CD8-positive, alpha-beta memory T cell (primary cell): ENCODE measurements around the gene COG7. TPM values are rescaled to one million over a fixed set of nuclear protein-coding genes. Genes with fewer than 3 reads are reported as not detected.

ENCODE experiments used
- CTCF ChIA-PET: fragments of 350-600 bp; sonication (Branson Sonifier 250); formaldehyde crosslinking; loops from one replicate; lab custom pipeline; 2021; ENCODE audit warnings: antibody characterized with exemption; lab: Charles Lee
- POLR2A ChIA-PET: fragments of 350-600 bp; sonication (Branson Sonifier 250); formaldehyde crosslinking; loops from one replicate; lab custom pipeline; 2021; ENCODE audit warnings: antibody characterized with exemption; lab: Charles Lee
- DNase-seq, 5 donors: peaks; one replicate each; pipeline versions ENCODE4 v3.0.0 to v3.0.0-alpha.2; 2020 to 2022; ENCODE audit warnings: mixed read lengths in 1 of 5
- H3K27ac ChIP-seq: one replicate; pipeline ENCODE4 v1.7.0; 2013; ENCODE audit warnings: low read depth, mild to moderate bottlenecking, low read length, moderate library complexity
- H3K27me3 ChIP-seq: 2 replicates; pipeline ENCODE4 v1.7.0; 2013; ENCODE audit warnings: low read length, mild to moderate bottlenecking; ENCODE audit not compliant: insufficient read depth, poor library complexity, severe bottlenecking
- H3K36me3 ChIP-seq: 2 replicates; pipeline ENCODE4 v1.7.0; 2013; ENCODE audit warnings: mild to moderate bottlenecking, low read length, moderate library complexity; ENCODE audit not compliant: insufficient read depth
- H3K4me1 ChIP-seq: 2 replicates; pipeline ENCODE4 v1.7.0; 2013; ENCODE audit warnings: mild to moderate bottlenecking, low read length, moderate library complexity; ENCODE audit not compliant: insufficient read depth
- H3K4me3 ChIP-seq: 2 replicates; pipeline ENCODE4 v1.7.0; 2013; ENCODE audit warnings: mild to moderate bottlenecking, low read length
- H3K9me3 ChIP-seq: 2 replicates; pipeline ENCODE4 v1.7.0; 2013; ENCODE audit warnings: mild to moderate bottlenecking, low read length
- H3K27ac Mint-ChIP-seq, 8 donors: one replicate each; pipeline ENCODE4 v1.8.0; 2020 to 2021; ENCODE audit warnings: mixed read lengths in 8 of 8, mild to moderate bottlenecking in 6 of 8, inconsistent platforms in 3 of 8, moderate library complexity in 3 of 8
- H3K27me3 Mint-ChIP-seq, 2 donors: one replicate each; pipeline ENCODE4 v1.8.0; 2020 to 2021; ENCODE audit warnings: mixed read lengths in 2 of 2, mild to moderate bottlenecking in 1 of 2, moderate library complexity in 1 of 2
- H3K36me3 Mint-ChIP-seq, 3 donors: one replicate each; pipeline ENCODE4 v1.8.0; 2020 to 2021; ENCODE audit warnings: mixed read lengths in 3 of 3, inconsistent platforms in 1 of 3, mild to moderate bottlenecking in 1 of 3
- H3K4me1 Mint-ChIP-seq, 3 donors: one replicate each; pipeline ENCODE4 v1.8.0; 2020 to 2021; ENCODE audit warnings: mixed read lengths in 3 of 3, inconsistent platforms in 1 of 3, mild to moderate bottlenecking in 1 of 3
- H3K4me3 Mint-ChIP-seq, 7 donors: one replicate each; pipeline ENCODE4 v1.8.0; 2020 to 2021; ENCODE audit warnings: mixed read lengths in 7 of 7, mild to moderate bottlenecking in 6 of 7, moderate library complexity in 4 of 7, inconsistent platforms in 2 of 7
- H3K9me3 Mint-ChIP-seq, 5 donors: one replicate each; pipeline ENCODE4 v1.8.0; 2020 to 2022; ENCODE audit warnings: mixed read lengths in 5 of 5, mild to moderate bottlenecking in 3 of 5, moderate library complexity in 2 of 5, inconsistent platforms in 1 of 5
- polyA plus RNA-seq: library from polyadenylated mRNA; unstranded; fragments of 300-500 nt; fragmentation: Illumina TruSeq; gene quantifications from one replicate; pipeline ENCODE4 v1.2.3, GENCODE V29; 2021
- total RNA-seq, 2 experiments: library from RNA; stranded (reverse); gene quantifications; one replicate each; pipeline ENCODE4 v1.2.3, GENCODE V29; 2021

The COG7 gene
- total and polyA plus RNA-seq, 3 experiments from 2014 or later: 13.9 to 17.9 (median 15.8) TPM

- no peak overlapping the region for H3K27ac ChIP-seq
Observed at GRCh38 chr16:23497543-23497868, 44.5 kb upstream of the COG7 start.

GRCh38 chr16:23496821-23497542 is 44.0 kb upstream of the COG7 start:
- peak overlapping the region in 5 of 8 donors; percentile 7 to 56 (median 21) for H3K27ac Mint-ChIP-seq
- H3K36me3 Mint-ChIP-seq: peaks cover 6 to 76% (median 18%) of the 10 kb centered on the region in 3 donors
- no peak overlapping the region for H3K27ac ChIP-seq

More at GRCh38 chr16:23497543-23497868, 44.5 kb upstream of the COG7 start:
- no peaks in the 10 kb centered on the region for H3K27me3 Mint-ChIP-seq
- DNase-seq: no peak
- POLR2A ChIA-PET: no interaction called here
- Histone ChIP-seq H3K4me3 (no peak overlapping the region), H3K4me1 (peaks cover 6% of the 10 kb centered on the region), H3K9me3 (no peaks in the 10 kb centered on the region), H3K27me3 (no peaks in the 10 kb centered on the region), H3K36me3 (peaks cover 28% of the 10 kb centered on the region)
- peak overlapping the region in 3 of 8 donors; percentile 7 to 64 (median 19) for H3K27ac Mint-ChIP-seq
- H3K9me3 Mint-ChIP-seq: no peaks in the 10 kb centered on the region
- H3K36me3 Mint-ChIP-seq: peaks cover 6 to 76% (median 15%) of the 10 kb centered on the region in 3 donors
- no peak overlapping the region for H3K4me3 Mint-ChIP-seq
- peaks cover 37 to 62% (median 42%) of the 10 kb centered on the region in 3 donors for H3K4me1 Mint-ChIP-seq
- CTCF ChIA-PET: interaction anchor here (0.7 to 0.9 kb wide), 2 partner anchors 15 to 62 kb away, joined by 3 to 4 read pairs; no protein-coding TSS in a partner anchor

GRCh38 chr16:23495671-23496070 is 42.7 kb upstream of the COG7 start:
- H3K4me1 ChIP-seq: peaks cover 6% of the 10 kb centered on the region
- Mint-ChIP-seq H3K36me3 (peaks cover 14 to 76% (median 21%) of the 10 kb centered on the region in 3 donors), H3K4me1 (peaks cover 26 to 44% (median 27%) of the 10 kb centered on the region in 3 donors), H3K27me3 (no peaks in the 10 kb centered on the region), H3K4me3 (no peak overlapping the region), H3K27ac (peak overlapping the region in 3 of 8 donors; percentile 15 to 70 (median 21)), H3K9me3 (no peaks in the 10 kb centered on the region)
- H3K9me3 ChIP-seq: no peaks in the 10 kb centered on the region
- H3K27me3 ChIP-seq: no peaks in the 10 kb centered on the region
- CTCF ChIA-PET: no interaction called here
- H3K27ac ChIP-seq: no peak overlapping the region
- H3K4me3 ChIP-seq: no peak overlapping the region
- DNase-seq: no peak
- POLR2A ChIA-PET: no interaction called here
- H3K36me3 ChIP-seq: peaks cover 44% of the 10 kb centered on the region

More at GRCh38 chr16:23496821-23497542, 44.0 kb upstream of the COG7 start:
- Mint-ChIP-seq H3K9me3 (no peaks in the 10 kb centered on the region), H3K4me3 (no peak overlapping the region), H3K27me3 (no peaks in the 10 kb centered on the region), H3K4me1 (peaks cover 33 to 57% (median 37%) of the 10 kb centered on the region in 3 donors)
- Histone ChIP-seq H3K4me3 (no peak overlapping the region), H3K4me1 (peaks cover 6% of the 10 kb centered on the region), H3K36me3 (peaks cover 34% of the 10 kb centered on the region), H3K27me3 (no peaks in the 10 kb centered on the region), H3K9me3 (no peaks in the 10 kb centered on the region)
- CTCF ChIA-PET: interaction anchor here (0.7 to 1.2 kb wide), 3 partner anchors 14 to 61 kb away, joined by 3 to 4 read pairs (median 3); no protein-coding TSS in a partner anchor
- POLR2A ChIA-PET: no interaction called here
- DNase-seq: no peak

- peaks cover 17 to 29% (median 20%) of the 10 kb centered on the region in 3 donors for H3K4me1 Mint-ChIP-seq
- ChIA-PET POLR2A (no interaction called here), CTCF (no interaction called here)
- Histone ChIP-seq H3K27me3 (no peaks in the 10 kb centered on the region), H3K9me3 (no peaks in the 10 kb centered on the region), H3K36me3 (peaks cover 51% of the 10 kb centered on the region), H3K27ac (no peak overlapping the region), H3K4me1 (peaks cover 6% of the 10 kb centered on the region), H3K4me3 (no peak overlapping the region)
- H3K36me3 Mint-ChIP-seq: peaks cover 15 to 81% (median 29%) of the 10 kb centered on the region in 3 donors
- H3K4me3 Mint-ChIP-seq: peak overlapping the region in 1 of 7 donors; percentile 68
- peak overlapping the region in 2 of 8 donors; percentile 51 to 68 for H3K27ac Mint-ChIP-seq
- H3K27me3 Mint-ChIP-seq: no peaks in the 10 kb centered on the region
- no peak for DNase-seq
- H3K9me3 Mint-ChIP-seq: no peaks in the 10 kb centered on the region
Observed at GRCh38 chr16:23494188-23494587, 41.2 kb upstream of the COG7 start.

- Histone ChIP-seq H3K4me1 (peaks cover under 1% of the 10 kb centered on the region), H3K9me3 (no peaks in the 10 kb centered on the region), H3K4me3 (no peak overlapping the region), H3K27ac (no peak overlapping the region), H3K36me3 (peaks cover 71% of the 10 kb centered on the region), H3K27me3 (no peaks in the 10 kb centered on the region)
- Mint-ChIP-seq H3K36me3 (peaks cover 15 to 93% (median 26%) of the 10 kb centered on the region in 3 donors), H3K27ac (peak overlapping the region in 3 of 8 donors; percentile 11 to 79 (median 36)), H3K27me3 (no peaks in the 10 kb centered on the region), H3K4me3 (no peak overlapping the region), H3K9me3 (no peaks in the 10 kb centered on the region), H3K4me1 (peaks cover 3 to 12% (median 3%) of the 10 kb centered on the region in 3 donors)
- no peak for DNase-seq
- ChIA-PET CTCF (interaction anchor here (1.4 kb wide), 1 partner anchor 14 kb away, joined by 3 read pairs; no protein-coding TSS in a partner anchor), POLR2A (interaction anchor here (0.7 to 1.0 kb wide), 3 partner anchors 9 to 149 kb away, joined by 3 to 6 read pairs (median 3); no protein-coding TSS in a partner anchor)
Observed at GRCh38 chr16:23491490-23492391, 38.8 kb upstream of the COG7 start.

GRCh38 chr16:23486480-23486879 is 33.5 kb upstream of the COG7 start:
- no peak for DNase-seq
- no peaks in the 10 kb centered on the region for H3K27me3 Mint-ChIP-seq
- H3K27ac ChIP-seq: no peak overlapping the region
- peaks cover 13% of the 10 kb centered on the region for H3K4me1 ChIP-seq
- no peaks in the 10 kb centered on the region for H3K9me3 ChIP-seq
- H3K36me3 Mint-ChIP-seq: peaks cover 9 to 91% (median 25%) of the 10 kb centered on the region in 3 donors
- peaks cover 51% of the 10 kb centered on the region for H3K36me3 ChIP-seq
- H3K4me3 Mint-ChIP-seq: peak overlapping the region in 1 of 7 donors; percentile 6
- ChIA-PET CTCF (interaction anchor here (0.6 to 2.9 kb wide), 2 partner anchors 51 to 72 kb away, joined by 3 to 7 read pairs; no protein-coding TSS in a partner anchor), POLR2A (no interaction called here)
- no peak overlapping the region for H3K4me3 ChIP-seq
- H3K27ac Mint-ChIP-seq: peak overlapping the region in 6 of 8 donors; percentile 30 to 98 (median 65)
- H3K27me3 ChIP-seq: no peaks in the 10 kb centered on the region
- no peaks in the 10 kb centered on the region for H3K9me3 Mint-ChIP-seq
- H3K4me1 Mint-ChIP-seq: peaks cover 18 to 32% (median 19%) of the 10 kb centered on the region in 3 donors

GRCh38 chr16:23485841-23486240 is 32.9 kb upstream of the COG7 start:
- Histone ChIP-seq H3K9me3 (no peaks in the 10 kb centered on the region), H3K4me3 (no peak overlapping the region), H3K36me3 (peaks cover 54% of the 10 kb centered on the region), H3K4me1 (peaks cover 13% of the 10 kb centered on the region), H3K27ac (no peak overlapping the region), H3K27me3 (no peaks in the 10 kb centered on the region)
- Mint-ChIP-seq H3K27me3 (no peaks in the 10 kb centered on the region), H3K4me3 (no peak overlapping the region), H3K27ac (peak overlapping the region in 6 of 8 donors; percentile 29 to 98 (median 64)), H3K36me3 (peaks cover 6 to 91% (median 24%) of the 10 kb centered on the region in 3 donors), H3K9me3 (no peaks in the 10 kb centered on the region), H3K4me1 (peaks cover 18 to 32% (median 19%) of the 10 kb centered on the region in 3 donors)
- ChIA-PET POLR2A (no interaction called here), CTCF (interaction anchor here (0.8 to 2.9 kb wide), 3 partner anchors 44 to 96 kb away, joined by 3 to 7 read pairs (median 3); no protein-coding TSS in a partner anchor)
- no peak for DNase-seq
